Kidney (tissue), 14 donors: Measurements from ENCODE around the gene ZG16. TPM values are rescaled to one million over a fixed set of nuclear protein-coding genes. Genes with fewer than 3 reads are reported as not detected.

Experiments used
- DNase-seq, 5 donors: peaks; one replicate each; pipeline ENCODE4 v3.0.0-alpha.2; 2013 to 2020
- FAIRE-seq: peaks from 2 replicates; lab custom pipeline; 2012; peaks lifted over from hg19 to GRCh38; lab: Jason Lieb, UNC
- H3K27ac ChIP-seq, 2 donors: one replicate each; pipeline ENCODE4 v1.7.0; 2013; ENCODE audit warnings: low read depth in 2 of 2, low read length in 2 of 2, inconsistent platforms in 1 of 2
- H3K27me3 ChIP-seq: one replicate; pipeline ENCODE4 v1.7.1; 2013; ENCODE audit warnings: low read length, inconsistent platforms; ENCODE audit not compliant: control insufficient read depth, insufficient read depth
- H3K36me3 ChIP-seq, 3 donors: one replicate each; pipeline versions ENCODE4 v1.7.0 to v1.7.1; 2013; ENCODE audit warnings: low read length in 3 of 3, control low read depth in 1 of 3, inconsistent platforms in 1 of 3; ENCODE audit not compliant: insufficient read depth in 3 of 3, control insufficient read depth in 2 of 3
- H3K4me1 ChIP-seq, 3 donors: one replicate each; pipeline versions ENCODE4 v1.7.0 to v1.7.1; 2013; ENCODE audit warnings: low read length in 3 of 3, inconsistent platforms in 1 of 3, low read depth in 1 of 3; ENCODE audit not compliant: control insufficient read depth in 2 of 3, insufficient read depth in 2 of 3
- H3K4me3 ChIP-seq, 3 donors: one replicate each; pipeline versions ENCODE4 v1.7.0 to v1.8.1; 2013; ENCODE audit warnings: low read length in 3 of 3, control low read depth in 1 of 3, inconsistent platforms in 1 of 3
- H3K9ac ChIP-seq, 3 donors: one replicate each; pipeline versions ENCODE4 v1.7.0 to v1.7.1; 2013; ENCODE audit warnings: low read length in 3 of 3, control low read depth in 1 of 3, inconsistent platforms in 1 of 3
- H3K9me3 ChIP-seq, 3 donors: one replicate each; pipeline versions ENCODE4 v1.7.0 to v1.7.1; 2013; ENCODE audit warnings: low read length in 3 of 3, control low read depth in 1 of 3, inconsistent platforms in 1 of 3; ENCODE audit not compliant: control insufficient read depth in 2 of 3, insufficient read depth in 1 of 3
- intact Hi-C: fragments of 100-400 bp; cut with DNase I; formaldehyde crosslinking; loops from one replicate; pipeline ENCODE4 v1.11.1; 2022
- polyA plus RNA-seq: library from polyadenylated mRNA; stranded (reverse); fragments of 350-450 nt; fragmentation: Illumina TruSeq; extraction: RNeasy Lipid Tissue Mini Kit (QIAGEN cat#74804); gene quantifications from one replicate; pipeline ENCODE4 v1.2.3, GENCODE V29; 2014; ENCODE audit warnings: low read depth, low replicate concordance; ENCODE audit not compliant: insufficient read depth
- total RNA-seq: library from RNA; stranded (reverse); fragmentation: NEBNext Ultra II Directional; extraction: Animal tissue kit (Norgen Biotek cat#: 25700); gene quantifications from one replicate; pipeline ENCODE4 v1.2.1, GENCODE V29; 2021
- TF ChIP-seq, protein P1 (sequence below): IDR thresholded peaks from 3 replicates; pipeline ENCODE4 v1.5.1; 2012; ENCODE audit warnings: mild to moderate bottlenecking, moderate library complexity, borderline replicate concordance; ENCODE audit not compliant: insufficient read depth; ENCODE audit errors: extremely low read depth
- donor health status: control.
- donor health status: control.
- donor health status: control.
- donor health status: control.
- donor health status: control.
- donor health status: DM: yes; HTN: yes; CAD: no.
- donor health status: Normal renal cell carcinoma (clear cell type).

Gene ZG16
- total and polyA plus RNA-seq, 2 donors from 2014 or later: not detected

DNA sequence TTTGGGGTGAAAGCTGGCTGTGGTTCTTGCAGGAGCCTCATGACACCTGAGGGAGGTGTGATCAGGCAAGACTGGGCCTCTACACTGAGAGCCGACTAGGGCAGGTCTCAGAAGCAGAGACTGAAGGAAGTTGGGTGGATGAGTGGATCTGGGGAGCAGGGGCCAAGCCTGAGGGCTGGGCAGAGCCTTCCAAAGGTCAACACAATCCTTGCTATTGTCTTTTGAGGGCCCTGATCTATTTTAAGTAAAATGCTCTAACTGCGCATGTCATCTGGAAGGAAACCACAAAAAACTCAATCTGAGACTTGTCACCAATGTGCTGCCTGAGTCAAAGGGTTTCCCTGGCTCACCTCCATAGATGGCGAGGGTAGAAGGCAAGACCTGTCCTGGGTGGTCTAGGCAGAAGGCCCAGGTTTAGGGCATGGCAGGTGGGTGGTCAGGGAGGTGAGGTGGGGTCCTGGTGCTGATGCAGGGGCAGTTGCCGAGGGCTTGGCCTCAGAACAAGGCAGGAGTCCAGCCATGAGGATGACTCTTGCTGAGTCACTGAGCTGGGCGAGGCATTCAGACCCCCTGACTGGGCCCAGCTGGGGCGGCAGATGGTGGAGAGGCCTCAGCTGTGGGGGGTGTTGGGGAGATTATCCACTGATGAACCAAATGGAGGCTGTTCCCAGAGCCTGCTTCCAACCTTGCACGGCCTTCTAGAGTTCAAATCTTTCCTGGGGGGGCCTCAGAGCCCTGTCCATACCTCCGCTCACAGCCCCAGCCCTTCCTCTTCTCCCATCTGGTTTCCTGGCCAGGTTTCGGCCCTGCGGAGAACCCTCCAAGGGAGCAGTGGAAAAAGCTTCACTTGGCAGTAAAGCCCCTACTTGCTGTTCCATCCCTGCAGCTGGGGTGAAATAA, 47.3 kb downstream of the ZG16 start:
- peaks cover 0 to 35% (median 13%) of the 10 kb centered on the region in 3 donors for H3K4me1 ChIP-seq
- peaks cover 0 to 4% (median 4%) of the 10 kb centered on the region in 3 donors for H3K36me3 ChIP-seq

DNA sequence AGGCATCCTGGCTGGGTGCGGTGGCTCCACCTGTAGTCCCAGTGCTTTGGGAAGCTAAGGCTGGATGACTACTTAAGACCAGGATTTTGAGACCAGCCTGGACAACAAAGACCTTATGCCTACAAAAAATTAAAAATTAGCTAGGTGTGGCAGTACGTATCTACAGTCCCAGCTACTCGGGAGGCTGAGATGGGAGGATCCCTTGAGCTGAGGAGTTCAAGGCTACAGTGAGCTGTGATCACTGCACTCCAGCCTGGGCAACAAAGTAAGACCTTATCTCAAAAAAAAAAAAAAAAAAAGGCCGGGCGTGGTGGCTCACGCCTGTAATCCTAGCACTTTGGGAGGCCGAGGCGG, 48.3 kb downstream of the ZG16 start:
- H3K9me3 ChIP-seq: no peaks in the 10 kb centered on the region
- peaks cover 0 to 9% (median 8%) of the 10 kb centered on the region in 3 donors for H3K36me3 ChIP-seq
- peaks cover 0 to 33% (median 13%) of the 10 kb centered on the region in 3 donors for H3K4me1 ChIP-seq
- peak overlapping the region in 1 of 2 donors; percentile 48 for H3K27ac ChIP-seq
- no peak for FAIRE-seq
- TF ChIP-seq, protein P1, sequence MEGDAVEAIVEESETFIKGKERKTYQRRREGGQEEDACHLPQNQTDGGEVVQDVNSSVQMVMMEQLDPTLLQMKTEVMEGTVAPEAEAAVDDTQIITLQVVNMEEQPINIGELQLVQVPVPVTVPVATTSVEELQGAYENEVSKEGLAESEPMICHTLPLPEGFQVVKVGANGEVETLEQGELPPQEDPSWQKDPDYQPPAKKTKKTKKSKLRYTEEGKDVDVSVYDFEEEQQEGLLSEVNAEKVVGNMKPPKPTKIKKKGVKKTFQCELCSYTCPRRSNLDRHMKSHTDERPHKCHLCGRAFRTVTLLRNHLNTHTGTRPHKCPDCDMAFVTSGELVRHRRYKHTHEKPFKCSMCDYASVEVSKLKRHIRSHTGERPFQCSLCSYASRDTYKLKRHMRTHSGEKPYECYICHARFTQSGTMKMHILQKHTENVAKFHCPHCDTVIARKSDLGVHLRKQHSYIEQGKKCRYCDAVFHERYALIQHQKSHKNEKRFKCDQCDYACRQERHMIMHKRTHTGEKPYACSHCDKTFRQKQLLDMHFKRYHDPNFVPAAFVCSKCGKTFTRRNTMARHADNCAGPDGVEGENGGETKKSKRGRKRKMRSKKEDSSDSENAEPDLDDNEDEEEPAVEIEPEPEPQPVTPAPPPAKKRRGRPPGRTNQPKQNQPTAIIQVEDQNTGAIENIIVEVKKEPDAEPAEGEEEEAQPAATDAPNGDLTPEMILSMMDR: no peak
- H3K9ac ChIP-seq: no peak overlapping the region
- H3K27me3 ChIP-seq: no peaks in the 10 kb centered on the region
- no peak overlapping the region for H3K4me3 ChIP-seq
- intact Hi-C loops: no loop called here
- DNase-seq: no peak

More for the DNA sequence above, 47.3 kb downstream of the ZG16 start:
- TF ChIP-seq, protein P1: no peak
- Histone ChIP-seq H3K27me3 (no peaks in the 10 kb centered on the region), H3K9ac (peak overlapping the region in 1 of 3 donors; percentile 31), H3K4me3 (no peak overlapping the region), H3K9me3 (no peaks in the 10 kb centered on the region), H3K27ac (peak overlapping the region; percentile 48 to 70)
- FAIRE-seq (no peak), DNase-seq (peak in 1 of 5 donors; percentile 82)
- intact Hi-C loops: no loop called here

DNA sequence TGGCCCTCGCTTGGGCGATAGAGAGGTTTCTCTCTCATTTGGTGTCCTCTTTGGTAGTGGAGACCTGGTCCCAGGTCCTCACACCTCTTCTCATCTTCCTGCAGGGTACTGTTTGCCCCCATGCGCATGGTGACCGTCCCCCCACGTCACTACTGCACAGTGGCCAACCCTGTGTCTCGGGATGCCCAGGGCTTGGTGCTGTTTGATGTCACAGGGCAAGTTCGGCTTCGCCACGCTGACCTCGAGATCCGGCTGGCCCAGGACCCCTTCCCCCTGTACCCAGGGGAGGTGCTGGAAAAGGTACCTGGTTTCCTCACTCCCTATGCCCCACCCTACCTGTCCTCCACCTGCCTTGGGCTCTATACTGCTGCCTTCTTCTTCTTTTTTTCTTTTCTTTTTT, 52.7 kb downstream of the ZG16 start:
- no peak overlapping the region for H3K27ac ChIP-seq
- TF ChIP-seq, protein P1: no peak
- FAIRE-seq: no peak

More for the DNA sequence above, 52.7 kb downstream of the ZG16 start:
- intact Hi-C loops: no loop called here
- Histone ChIP-seq H3K36me3 (peaks cover 0 to 23% (median 21%) of the 10 kb centered on the region in 3 donors), H3K9ac (no peak overlapping the region), H3K4me3 (no peak overlapping the region), H3K4me1 (peaks cover 0 to 9% (median 0%) of the 10 kb centered on the region in 3 donors), H3K27me3 (no peaks in the 10 kb centered on the region), H3K9me3 (no peaks in the 10 kb centered on the region)
- DNase-seq: no peak
